Adipose tissue (tissue), 3 donors: Measurements from ENCODE around the gene MRPS18A. TPM values are rescaled to one million over a fixed set of nuclear protein-coding genes. Genes with fewer than 3 reads are reported as not detected.

Source experiments
- H3K27ac ChIP-seq: one replicate; pipeline ENCODE4 v1.5.1; 2013; ENCODE audit warnings: low read depth, low read length
- WGBS, 3 donors: extraction: QIAGEN DNeasy Blood & Tissue Kit; methylation state at CpG; one replicate each; pipeline ENCODE4 v1.1.7; 2013; 5-methylcytosine and 5-hydroxymethylcytosine counted together
- polyA plus RNA-seq, 3 donors: library from polyadenylated mRNA; stranded (reverse); fragments of 200-250 nt; gene quantifications; one replicate each; pipeline ENCODE4 v1.2.3, GENCODE V29; 2013
- donor health status: healthy with polysubstance abuse.
- donor health status: Bipolar disorder and iron deficiency.
- donor health status: healthy.

Gene MRPS18A
- 10 to 100 TPM; 36.0 to 82.0 (median 51.8) TPM for polyA plus RNA-seq

- WGBS, 3 donors, result 4 to 9% (median 7%) methylated on average over 43 of the region's 43 CpGs
- peak within 1 kb of the TSS; percentile 32 for H3K27ac ChIP-seq
Measured at GRCh38 chr6:43687437-43688347, at the start of gene MRPS18A. TSS of gene MRPS18A (minus strand) at chr6:43687791. CDS start at chr6:43687779, 12 bp downstream.

GRCh38 chr6:43736844-43737243 lies 49.3 kb upstream of the MRPS18A start:
- 75 to 84% (median 81%) methylated on average over 2 of the region's 2 CpGs for WGBS, 3 donors

DNA sequence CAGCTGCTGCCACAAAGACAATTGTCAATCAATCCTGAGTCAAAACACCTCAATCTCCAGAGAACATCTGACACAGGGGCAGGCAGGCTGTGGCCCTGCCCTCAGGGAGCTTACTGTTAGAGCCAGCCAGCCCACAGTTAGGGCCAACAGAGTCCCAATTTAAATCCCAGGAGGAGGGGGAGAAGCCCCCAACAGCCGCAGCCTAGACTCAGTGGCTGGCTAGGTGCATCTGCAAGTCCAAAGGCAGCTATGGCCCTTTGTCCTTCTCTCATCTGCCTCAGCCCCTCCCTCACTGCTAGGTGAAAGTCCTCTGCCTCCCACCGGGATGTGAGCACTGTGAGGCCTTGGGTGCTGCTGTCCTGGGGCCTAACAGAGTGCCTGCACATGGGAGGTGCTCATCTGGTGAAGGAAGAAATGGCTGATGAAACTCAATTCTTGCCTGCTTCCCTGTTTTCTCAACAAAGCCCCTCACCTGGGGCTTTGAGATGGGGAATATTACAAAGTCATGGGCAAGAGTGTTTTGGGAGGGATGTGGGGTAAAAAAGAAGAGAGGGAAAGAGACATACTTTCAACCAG lies 48.7 kb upstream of the MRPS18A start:
- 81 to 96% (median 96%) methylated on average over 2 of the region's 2 CpGs for WGBS, 3 donors
- no peak overlapping the region for H3K27ac ChIP-seq

More at GRCh38 chr6:43736844-43737243, 49.3 kb upstream of the MRPS18A start:
- no peak overlapping the region for H3K27ac ChIP-seq

GRCh38 chr6:43735642-43736199 lies 48.1 kb upstream of the MRPS18A start:
- no peak overlapping the region for H3K27ac ChIP-seq
- 90 to 97% (median 94%) methylated on average over 2 of the region's 2 CpGs for WGBS, 3 donors

DNA sequence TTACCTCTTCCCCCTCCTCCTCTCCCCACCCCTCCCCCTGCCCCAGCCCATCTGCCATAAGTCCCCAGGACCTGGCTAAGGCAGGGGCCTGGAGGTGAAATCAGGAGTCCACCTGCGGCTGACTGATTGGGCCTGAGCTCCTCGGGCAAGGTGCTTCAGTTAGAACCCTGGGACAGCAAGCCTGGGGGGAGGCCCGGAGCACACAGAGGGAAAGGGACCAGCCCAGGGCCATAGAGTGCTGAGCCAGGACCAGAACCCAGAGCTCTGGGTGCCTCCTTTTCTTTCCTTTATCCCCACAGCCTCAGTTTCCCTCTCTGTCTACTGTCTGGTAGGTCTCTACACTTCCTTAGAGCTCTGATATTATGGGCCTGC lies 46.7 kb upstream of the MRPS18A start:
- no peak overlapping the region for H3K27ac ChIP-seq
- 75 to 87% (median 78%) methylated on average over 3 of the region's 3 CpGs for WGBS, 3 donors

DNA sequence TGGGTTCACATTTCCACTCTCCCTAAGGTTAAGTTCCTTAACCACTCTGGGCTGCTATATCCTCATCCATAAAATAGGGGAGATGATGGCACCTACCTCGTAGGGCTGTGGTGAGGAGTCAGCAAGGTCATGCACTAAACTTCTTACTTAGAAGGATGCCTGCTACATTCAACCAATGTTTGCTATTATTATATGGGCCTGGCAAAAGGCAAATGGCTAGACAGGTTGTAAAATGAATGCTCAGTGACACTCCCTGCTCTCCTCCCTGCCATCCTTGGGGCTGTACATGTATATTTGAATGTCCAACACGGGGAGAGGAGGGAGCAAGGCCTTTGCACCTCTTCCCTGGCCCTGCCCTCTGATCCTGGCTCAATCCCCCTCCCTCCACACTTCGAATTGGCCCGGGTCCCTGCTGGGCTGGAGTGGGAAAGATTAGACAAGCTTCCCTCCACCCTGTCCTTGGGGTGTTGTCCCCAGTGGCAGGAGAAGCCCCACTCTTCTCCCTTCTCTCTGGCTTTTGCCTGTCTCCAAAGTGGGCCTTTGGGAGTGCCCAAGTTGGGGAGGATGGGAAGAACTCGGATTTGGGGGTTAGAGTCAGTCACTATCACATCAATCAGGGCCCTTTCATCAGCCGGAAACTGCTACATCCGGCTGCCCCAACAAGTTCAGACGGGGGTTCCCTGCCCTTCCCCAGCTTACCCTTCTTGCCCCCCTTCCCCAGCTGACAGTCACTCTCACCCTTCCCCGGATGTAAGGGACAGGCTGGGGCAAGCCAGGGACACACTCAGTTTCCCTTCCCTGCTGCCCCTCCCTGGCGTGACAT lies 46.1 kb upstream of the MRPS18A start:
- WGBS, 3 donors, result 45 to 63% (median 48%) methylated on average over 10 of the region's 10 CpGs
- no peak overlapping the region for H3K27ac ChIP-seq

DNA sequence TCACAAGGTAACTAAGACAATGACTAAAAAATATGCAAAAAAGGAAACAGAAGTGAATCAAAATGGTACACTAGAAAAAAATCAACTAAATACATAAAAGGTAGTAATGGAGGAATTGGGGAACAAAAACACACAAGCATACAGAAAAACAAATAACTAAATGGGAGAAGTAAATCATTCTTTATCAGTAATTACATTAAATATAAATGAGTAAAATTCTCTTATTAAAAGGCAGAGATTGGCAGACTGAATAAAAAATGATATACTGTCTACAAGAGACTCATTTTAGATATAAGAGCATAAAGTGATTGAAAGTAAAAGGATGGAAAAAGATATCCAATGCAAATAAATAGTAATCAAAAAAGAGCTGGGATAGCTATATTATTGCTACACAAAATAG lies 43.0 kb upstream of the MRPS18A start:
- H3K27ac ChIP-seq, result no peak overlapping the region

DNA sequence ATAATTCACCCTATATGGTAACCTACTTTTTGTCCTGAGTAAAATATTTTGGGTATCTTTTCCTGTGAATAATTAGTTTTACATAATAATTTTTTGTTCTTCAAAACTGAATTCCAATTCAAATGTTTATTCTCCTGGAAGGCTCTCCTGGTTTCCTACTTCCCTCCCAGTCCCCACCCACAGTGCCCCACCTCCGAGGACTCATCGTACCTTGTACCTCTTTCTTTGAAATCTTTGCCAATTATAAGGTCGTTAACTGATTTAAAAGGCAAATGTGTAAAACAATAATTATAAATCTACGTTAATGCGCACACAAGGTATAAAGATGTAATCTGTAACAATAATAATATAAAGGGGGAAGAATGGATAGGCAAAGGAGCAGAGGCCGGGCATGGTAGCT lies 41.9 kb upstream of the MRPS18A start:
- H3K27ac ChIP-seq, result no peak overlapping the region
- WGBS, 3 donors, result 84 to 93% (median 93%) methylated on average over 6 of the region's 6 CpGs

- no peak overlapping the region for H3K27ac ChIP-seq
- 60 to 68% (median 66%) methylated on average over 2 of the region's 2 CpGs for WGBS, 3 donors
Measured at GRCh38 chr6:43728586-43728985, 41.0 kb upstream of the MRPS18A start.

DNA sequence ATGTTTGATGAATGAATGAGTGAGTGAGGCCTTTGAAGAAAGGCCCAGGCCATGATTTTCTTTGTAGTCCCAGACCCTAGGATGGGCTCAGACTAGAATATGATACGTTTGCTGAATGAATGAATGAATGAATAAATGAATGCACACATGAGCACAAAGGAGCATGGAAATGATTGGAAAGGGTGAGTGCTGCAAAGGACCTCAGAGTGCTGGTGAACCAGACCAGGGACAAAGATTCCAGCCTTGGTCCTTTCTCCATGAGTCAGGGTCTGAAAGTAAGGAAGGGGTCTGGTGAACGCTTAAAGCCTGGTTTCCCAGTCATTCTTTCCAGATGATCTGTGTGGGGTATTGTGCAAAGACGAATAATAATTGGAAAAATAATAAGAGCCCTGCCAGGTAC lies 40.0 kb upstream of the MRPS18A start:
- H3K27ac ChIP-seq, result no peak overlapping the region
- WGBS, 3 donors, result 67 to 91% (median 86%) methylated on average over 3 of the region's 3 CpGs

DNA sequence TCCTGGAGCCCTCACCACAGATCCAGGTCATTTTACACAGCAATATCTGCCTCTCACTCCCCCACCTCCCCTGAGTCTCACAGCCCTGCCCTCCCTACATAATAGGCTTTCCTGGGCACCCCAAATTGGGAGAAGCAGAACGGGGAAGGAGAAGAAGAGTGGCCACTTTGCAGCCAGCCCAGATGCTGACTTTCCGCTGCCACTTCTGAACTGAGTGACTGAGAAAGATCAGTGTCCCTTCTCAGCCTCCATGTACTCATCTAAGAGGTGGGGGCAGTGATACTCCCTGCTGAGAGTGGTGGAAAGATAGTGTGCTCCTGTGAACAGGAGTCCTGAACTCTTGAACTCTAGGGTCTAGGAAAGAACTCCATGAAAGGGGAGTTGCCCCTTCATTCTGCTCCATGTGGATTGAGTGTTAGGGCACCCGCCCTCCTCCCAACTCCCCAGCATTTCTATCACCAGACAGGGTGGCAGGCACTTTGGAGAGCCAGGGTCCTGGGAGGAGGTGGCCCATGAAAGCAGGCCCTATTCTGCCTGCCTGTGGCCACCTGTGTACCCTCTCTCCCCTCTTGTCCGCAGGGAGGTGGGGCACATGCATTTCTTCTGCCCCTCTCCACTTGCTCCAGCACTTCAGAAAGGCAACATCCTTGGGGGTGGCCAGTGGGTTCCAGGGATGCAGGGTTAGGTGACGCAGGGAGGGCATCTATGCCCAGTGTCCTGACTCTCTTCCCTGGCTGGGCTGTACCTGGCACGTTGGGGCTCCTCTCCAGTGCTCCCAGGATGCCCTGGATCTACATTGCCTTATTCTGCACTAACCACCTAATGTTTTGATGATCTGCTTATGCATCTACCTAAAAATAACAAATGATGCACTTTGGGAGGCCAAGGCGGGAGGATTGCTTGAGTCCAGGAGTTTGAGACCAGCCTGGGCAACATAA lies 38.3 kb upstream of the MRPS18A start:
- WGBS, 3 donors, result 83 to 88% (median 87%) methylated on average over 7 of the region's 7 CpGs
- no peak overlapping the region for H3K27ac ChIP-seq

DNA sequence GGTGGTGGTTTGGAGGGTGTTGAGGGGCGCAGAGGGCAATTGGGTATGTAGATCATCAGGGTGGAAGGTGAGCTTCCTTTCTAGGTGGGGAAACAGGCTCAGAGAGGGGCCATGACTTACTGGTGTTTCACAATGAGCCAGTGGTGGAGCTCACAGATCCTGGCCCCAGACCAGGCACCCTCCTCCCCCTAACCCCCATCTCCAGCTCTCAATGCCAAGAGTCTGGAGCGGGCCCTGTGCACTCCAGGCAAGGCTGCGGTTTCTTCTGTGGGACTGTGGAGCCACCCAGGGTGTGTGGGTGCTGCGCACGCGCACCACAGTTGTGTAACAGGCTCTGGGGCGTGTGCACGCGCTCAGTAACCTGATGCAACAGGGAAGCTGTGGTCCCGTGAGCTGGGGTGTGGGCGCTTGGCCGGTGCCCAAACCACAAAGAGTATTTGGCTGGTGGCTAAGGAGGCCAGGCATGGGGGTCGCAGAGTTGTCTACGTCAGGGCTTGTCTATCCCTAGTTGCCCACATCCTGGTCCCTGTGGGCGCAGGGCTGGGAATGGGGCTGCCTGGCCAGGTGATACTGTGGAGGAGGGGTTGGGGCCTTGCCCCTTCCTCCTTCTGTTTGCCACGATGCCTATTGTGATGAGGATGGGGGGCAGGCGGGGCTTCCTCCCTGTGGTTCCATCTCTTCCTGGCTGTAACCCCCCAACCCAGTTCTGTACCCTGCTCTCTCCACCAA lies 37.5 kb upstream of the MRPS18A start:
- 30 to 63% (median 34%) methylated on average over 17 of the region's 17 CpGs for WGBS, 3 donors
- no peak overlapping the region for H3K27ac ChIP-seq

GRCh38 chr6:43724354-43724753 lies 36.8 kb upstream of the MRPS18A start:
- no peak overlapping the region for H3K27ac ChIP-seq
- WGBS, 3 donors, result 52 to 70% (median 54%) methylated on average over 2 of the region's 2 CpGs

DNA sequence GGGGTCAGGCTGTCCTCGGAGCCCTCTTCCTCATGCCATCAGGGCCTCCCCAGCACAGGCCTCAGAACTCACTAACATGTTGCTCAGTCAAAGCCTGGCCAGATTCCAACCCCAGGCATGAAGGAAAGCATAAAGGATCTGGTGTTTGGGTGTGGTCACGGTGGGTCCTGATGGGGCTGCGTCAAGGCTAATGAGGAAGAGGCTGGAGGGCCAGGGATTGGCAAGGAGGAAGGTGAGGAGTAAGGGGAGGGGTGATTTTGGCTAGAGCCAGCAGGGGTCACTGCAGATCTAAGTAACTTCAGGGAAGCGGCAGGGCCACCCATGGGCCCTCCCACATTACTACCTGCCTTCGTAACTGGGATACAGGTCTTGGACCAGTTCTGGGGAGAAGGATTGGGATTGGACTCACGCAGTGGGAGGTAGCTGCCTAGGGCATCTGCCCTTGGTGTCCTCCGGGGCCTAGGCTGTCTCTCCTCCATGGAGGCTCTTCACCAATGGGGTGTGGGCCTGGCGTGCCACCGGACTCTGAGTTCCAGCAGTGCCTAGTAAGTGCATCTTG lies 36.2 kb upstream of the MRPS18A start:
- 43 to 62% (median 45%) methylated on average over 9 of the region's 9 CpGs for WGBS, 3 donors

GRCh38 chr6:43722920-43723545 lies 35.4 kb upstream of the MRPS18A start:
- H3K27ac ChIP-seq, result no peak overlapping the region
- 74 to 80% (median 77%) methylated on average over 10 of the region's 10 CpGs for WGBS, 3 donors

More for the DNA sequence above, 36.2 kb upstream of the MRPS18A start:
- H3K27ac ChIP-seq, result no peak overlapping the region

GRCh38 chr6:43720999-43721398 lies 33.4 kb upstream of the MRPS18A start:
- WGBS, 3 donors, result 85 to 95% (median 91%) methylated on average over 4 of the region's 4 CpGs
- no peak overlapping the region for H3K27ac ChIP-seq
